OCI-M2 (cell line): Measurements from ENCODE around the gene SMIM44.

Experiments
- DNase-seq: peaks from one replicate; lab custom pipeline; 2025; ENCODE audit not compliant: unreplicated experiment; lab: John Stamatoyannopoulos, UW

SMIM44 gene

GRCh38 chr19:3501780-3502179 is 18.5 kb upstream of the SMIM44 start:
- no peak for DNase-seq

- peak; percentile 83 for DNase-seq
Observed at GRCh38 chr19:3500429-3501101, 17.3 kb upstream of the SMIM44 start, which contains the start of gene DOHH. TSS of gene DOHH (minus strand) at chr19:3500674. CDS start at chr19:3496814, 3,860 bp downstream.

DNA sequence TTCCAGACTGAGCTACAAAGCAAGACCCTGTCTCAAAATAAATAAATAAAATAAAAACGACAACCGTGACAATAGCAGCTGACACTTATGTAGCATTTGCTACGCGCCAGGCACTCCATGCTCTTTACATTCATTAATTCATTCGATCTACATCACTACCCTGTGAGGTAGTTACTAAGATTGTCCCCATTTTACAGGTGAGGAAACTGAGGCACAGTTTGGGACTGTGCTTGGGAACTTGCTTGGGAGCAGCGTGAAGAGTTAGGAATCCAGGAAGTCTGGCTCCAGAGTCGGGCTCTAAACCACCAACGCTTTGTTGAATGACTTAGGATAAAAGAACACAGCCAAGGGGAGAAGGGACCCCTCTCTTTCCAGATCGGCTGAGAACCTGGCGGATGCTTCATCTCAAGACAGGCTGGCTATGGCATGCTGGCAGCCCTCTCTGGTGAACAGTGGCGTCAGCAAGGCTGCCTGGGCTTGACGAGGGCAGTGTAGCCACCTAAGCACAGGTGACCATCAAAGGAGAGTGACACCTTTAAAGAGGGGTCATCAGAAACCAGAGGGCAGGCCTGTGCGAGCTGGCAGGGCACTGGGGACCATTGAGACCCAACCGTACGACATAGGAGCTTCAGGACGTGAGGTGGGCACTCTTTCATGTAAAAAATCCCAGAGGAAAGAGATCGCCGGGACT is 16.6 kb upstream of the SMIM44 start:
- DNase-seq, result no peak

GRCh38 chr19:3497757-3498520 is 14.7 kb upstream of the SMIM44 start:
- no peak for DNase-seq

GRCh38 chr19:3496392-3497273 is 13.4 kb upstream of the SMIM44 start:
- no peak for DNase-seq

DNA sequence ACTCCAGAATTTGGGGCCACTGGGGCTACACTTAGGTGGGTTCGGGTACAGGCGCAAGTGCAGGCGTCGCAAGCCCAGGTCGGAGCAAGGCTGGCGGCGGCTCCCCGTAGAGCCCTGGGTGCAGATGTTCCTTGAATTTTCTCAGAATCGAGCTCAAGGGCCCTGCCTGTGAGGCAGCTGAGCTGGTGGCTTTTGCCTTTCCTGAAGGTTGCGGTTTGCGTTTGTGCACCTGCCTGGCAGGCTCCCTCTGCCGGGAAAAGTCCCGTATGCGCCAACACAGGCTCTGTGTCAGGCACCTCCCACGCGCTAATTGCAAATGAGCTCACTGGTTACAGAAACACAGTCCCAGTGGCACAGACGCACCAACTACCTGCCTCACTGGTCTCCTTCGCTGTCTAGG is 11.3 kb upstream of the SMIM44 start:
- DNase-seq, result no peak

DNA sequence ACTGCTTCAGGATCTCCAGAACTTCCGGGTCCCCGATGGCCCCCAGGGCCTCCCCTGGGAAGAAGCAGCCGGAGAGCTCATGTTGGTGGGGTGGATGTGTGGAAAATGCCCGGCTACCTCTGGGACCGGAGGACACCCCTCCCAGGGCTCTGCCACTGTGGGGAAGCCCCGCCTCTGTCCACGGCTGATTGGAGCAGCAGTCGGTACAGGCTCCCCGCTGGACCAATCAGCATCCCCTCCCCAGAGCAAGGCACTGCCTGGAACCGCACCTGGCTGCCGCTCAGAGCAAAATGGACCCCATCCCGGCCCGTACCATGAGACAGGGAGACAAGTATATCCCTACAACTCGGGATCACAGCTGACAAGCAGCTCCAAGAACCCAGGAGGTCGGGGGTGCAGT is 10.8 kb upstream of the SMIM44 start:
- no peak for DNase-seq

DNA sequence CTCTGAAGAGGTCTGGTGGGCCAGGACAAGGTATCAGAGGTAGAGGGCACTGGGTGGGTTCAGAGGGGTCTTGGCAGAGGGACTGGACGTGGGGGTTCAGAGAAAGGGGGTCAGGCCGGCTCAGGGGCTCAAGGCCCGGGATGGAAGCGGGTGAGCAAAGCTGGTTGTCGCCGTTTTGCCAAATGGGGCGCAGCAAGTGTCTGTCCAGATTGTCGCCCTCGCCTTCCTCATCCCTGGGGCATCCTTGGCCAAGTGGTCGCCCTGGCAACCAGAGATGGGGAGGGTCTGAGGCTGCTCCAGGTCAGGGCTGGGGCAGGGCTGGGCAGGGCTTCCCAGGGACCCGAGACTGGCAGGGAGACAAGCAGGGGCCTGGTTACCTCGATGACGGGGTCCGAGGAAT is 10.4 kb upstream of the SMIM44 start:
- no peak for DNase-seq

- no peak for DNase-seq
Observed at GRCh38 chr19:3492919-3493318, 9.7 kb upstream of the SMIM44 start.

GRCh38 chr19:3492131-3492839 is 9.0 kb upstream of the SMIM44 start:
- DNase-seq, result no peak

DNA sequence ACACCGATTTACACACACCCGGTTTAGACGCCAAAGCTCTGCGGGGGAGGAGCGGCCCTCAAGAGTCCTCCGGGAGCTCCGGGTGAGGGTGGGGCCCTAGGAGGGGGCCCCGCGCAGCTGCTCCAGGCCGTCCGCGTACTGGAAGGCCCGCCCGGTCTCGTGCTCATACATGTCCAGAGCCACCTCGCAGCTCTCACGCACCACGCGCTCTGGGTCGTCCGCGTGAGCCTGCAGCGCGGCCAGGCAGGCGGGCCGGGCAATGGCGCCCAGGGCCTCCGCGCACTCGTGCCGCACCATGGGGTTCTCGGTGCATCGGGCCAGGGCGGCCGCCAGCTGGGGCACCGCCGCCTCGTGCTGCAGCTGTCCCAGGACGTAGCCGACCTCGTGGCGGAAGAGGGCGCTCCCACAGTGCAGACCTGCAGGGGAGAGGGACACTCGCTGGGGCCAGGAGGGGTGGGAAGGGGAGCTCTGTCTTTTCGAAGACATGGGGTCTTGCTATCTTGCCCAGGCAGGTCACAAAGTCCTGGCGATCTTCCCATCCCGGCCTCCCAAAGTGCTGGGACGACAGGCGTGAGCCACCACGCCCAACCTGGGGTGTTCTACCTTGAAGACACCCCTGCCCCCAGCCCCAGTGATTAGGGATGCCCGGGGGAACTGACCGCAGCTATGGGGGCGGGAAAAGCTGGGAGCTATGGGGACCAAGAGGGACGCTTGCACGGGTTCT is 8.3 kb upstream of the SMIM44 start:
- no peak for DNase-seq

DNA sequence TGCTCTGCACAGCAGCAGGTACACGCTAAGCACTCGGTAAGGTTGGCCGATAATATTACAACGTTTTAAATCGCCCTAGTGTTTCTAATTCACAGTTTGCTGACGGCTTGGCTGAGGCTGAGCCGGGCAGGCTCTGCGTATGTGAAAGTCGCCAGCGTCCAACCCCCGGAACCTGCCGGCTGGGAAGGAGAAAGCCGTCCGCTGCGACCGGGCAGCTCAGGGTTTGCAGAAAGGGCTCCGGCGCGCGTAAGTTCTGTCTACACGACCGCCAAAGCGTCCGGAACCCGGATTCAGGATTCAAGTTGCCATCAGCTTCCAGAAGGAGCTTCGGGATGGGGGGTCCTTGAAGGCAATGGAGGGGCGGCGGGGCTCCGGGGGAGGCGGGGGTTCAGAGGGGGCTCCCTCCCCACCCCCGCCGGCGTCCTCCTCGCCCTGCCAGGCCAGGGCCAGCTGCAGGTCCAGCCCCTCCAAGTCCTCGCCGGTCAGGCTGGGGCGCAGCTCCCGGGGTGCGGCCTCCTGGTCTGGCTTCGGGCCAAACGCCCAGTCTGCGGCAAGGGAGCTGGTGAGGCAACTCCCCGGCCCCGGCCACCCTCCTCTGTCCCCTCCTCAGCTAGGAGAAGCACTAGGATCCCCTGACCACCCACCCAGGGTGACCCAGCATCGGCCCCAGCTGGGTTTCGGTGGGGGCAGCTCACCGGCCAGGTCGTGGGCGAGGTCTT is 575 bp downstream of the SMIM44 start:
- DNase-seq, result no peak

DNA sequence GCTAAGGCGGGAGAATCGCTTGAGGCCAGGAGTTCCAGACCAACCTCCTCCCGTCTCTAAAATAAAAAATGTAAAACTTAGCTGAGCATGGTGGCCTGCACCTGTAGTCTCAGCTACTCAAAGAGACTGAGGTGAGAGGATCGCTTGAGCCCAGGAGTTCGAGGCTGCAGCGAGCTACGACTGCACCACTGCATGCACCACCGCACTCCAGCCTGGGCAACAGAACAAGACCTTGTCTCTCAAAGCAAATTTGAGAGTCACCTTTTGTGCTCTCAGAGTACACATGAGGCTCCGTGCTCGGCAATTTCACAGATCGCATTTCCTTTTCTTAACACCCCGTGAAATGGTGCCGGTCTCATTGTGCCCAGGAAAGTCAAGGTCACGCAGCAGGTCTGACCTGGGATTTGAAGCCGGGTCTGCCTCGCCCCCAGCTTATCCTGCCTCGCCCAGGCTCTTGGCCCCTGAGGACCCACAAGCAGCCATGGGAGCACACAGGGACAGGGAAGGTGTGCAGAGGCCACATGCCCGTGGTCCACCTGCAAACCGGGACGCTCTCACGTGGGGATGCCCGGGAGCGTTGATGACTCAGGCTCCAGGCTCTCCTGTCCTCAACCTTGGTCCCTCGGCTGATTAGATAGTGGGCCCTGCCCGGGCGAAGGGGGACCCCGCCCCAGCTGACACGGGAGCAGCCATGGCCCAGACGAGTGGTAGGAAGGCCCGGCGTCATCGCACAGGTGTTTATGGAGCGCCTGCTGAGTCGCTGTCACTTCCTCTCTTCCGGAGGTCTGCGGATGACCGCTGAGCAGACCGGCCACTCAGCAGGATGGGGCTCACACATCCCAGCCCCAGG is 1.8 kb downstream of the SMIM44 start:
- no peak for DNase-seq

DNA sequence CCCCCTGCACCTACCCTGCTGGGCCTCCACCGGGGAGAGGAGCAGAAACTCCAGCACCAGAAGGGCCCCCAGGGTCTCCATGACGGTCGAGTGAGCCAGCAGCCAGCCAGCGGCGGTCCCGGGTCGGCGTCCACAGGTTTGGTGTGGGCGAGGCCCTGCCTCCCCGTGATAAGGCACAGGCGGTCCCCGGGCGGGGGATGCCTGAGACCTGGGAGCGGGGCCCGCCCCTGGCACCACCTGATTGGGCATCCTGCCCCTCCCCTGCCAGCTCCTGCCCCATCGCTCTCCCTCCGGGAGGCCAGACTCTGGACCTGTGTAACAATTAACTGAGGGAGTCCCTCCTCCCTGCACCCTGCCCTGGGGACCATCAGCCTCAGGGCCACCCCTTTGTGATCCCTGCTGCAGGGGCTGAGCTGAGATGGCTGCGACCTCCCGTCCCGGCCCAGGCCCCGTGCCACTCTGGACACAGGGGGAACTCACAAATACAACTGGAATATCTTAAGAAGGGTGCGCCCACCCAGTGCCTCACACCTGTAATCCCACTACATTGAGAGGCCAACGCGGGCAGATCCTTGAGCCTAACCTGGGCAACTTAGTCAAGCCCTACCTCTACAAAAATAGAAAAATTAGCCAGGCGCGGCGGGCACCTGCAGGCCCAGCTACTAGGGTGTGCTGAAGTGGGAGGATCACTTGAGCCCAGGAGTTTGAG is 2.7 kb downstream of the SMIM44 start, which contains the start of gene SMIM24:
TSS of gene SMIM24 (minus strand) at position 143 of the 709 bp plus-strand sequence. CDS start at position 81, 62 bp downstream.
- DNase-seq, result no peak

- no peak for DNase-seq
Observed at GRCh38 chr19:3479834-3480215, 3.4 kb downstream of the SMIM44 start.

GRCh38 chr19:3479177-3479833 is 3.9 kb downstream of the SMIM44 start:
- DNase-seq, result no peak
